Measurements from ENCODE around the gene KIAA0232. TPM values are rescaled to one million over a fixed set of nuclear protein-coding genes. Genes with fewer than 3 reads are reported as not detected.
"Not testable (repeated sequence)": the region's sequence is repeated elsewhere in the genome, so short reads cannot be mapped to it uniquely, and the experiment has no call there.

The KIAA0232 gene
- polyA plus RNA-seq, 4 donors: 36.4 to 43.8 (median 40.0) TPM

DNA sequence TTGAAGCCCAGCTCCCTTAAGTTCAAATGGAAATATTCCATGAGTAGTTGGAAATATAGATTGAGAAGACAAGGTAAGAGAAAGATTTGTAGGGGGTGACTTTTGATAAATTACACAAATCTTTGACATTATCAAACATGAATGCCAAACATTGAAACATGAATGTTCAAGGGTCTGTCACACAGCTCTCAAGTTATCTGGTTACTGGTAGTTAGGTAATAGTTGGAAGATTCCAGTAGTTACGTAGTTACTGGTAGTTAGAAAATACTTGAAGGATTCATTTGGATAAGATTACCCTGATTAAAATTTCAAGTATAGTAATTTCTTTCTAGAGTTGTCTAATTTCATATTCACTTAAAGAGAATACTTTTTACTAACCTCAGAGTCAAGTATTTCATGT lies 20.7 kb downstream of the KIAA0232 start:
- no peak for DNase-seq (ENCODE audit: low read depth in 4 of 4, low spot score in 2 of 4)

- no peak for DNase-seq (ENCODE audit: low read depth in 4 of 4, low spot score in 2 of 4)
Measured at GRCh38 chr4:6804082-6804752, 21.7 kb downstream of the KIAA0232 start.

- no peak for DNase-seq (ENCODE audit: low read depth in 4 of 4, low spot score in 2 of 4)
Measured at GRCh38 chr4:6806924-6807626, 24.5 kb downstream of the KIAA0232 start.

DNA sequence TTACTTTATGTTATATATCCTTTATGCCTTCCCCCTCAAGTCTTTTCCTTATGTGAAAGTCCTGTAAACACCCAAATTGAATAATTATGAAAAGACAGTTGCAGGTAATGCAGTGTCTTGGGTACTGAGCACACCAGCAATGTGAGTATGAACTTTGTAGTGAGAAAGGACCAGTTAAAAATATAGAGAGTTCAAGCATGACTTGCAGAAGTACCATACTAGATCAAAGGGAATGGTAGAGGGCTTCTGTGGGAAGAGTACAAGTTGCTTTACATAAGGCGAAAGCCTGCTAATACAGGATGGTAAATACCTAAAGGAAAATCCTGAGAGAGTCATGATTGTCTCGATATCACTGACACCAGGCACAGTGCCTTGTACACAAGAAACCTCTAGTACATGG lies 25.7 kb downstream of the KIAA0232 start:
- DNase-seq (ENCODE audit: low read depth in 4 of 4, low spot score in 2 of 4): no peak

DNA sequence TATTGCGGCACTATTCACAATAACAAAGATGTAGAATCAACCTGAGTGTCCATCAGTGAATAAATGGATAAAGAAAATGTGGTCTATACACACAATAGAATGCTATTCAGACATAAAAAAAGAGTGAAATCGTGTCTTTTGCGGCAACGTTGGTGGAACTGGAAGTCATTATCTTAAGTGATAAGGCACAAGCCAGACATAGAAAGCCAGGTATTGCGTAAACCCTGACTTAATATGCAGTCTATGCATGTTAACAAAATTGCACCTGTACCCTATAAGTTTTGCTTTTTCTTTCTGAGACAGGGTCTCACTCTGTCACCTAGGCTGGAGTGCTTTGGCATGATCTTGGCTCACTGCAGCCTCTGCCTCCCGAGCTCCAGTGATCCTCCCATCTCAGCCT lies 28.6 kb downstream of the KIAA0232 start:
- DNase-seq (ENCODE audit: low read depth in 4 of 4, low spot score in 2 of 4): no peak

DNA sequence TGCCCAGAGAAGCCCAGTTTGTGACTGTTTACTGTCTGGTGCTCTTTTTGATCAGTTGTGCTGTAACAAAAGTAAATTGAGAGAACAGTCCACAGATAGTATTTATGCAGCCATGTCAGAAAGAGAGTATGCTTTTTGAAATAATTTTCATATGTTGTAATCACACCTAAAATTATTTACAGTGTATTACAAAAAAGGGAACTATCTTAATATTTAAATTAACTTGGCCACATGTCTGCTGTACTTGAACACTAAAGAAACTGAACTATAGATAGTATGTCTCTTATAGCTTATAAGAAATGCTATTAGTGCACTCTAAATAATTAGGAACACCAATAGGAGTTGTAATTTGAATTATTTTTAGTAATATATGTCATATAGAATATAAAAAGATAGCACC lies 30.2 kb downstream of the KIAA0232 start:
- DNase-seq (ENCODE audit: low read depth in 4 of 4, low spot score in 2 of 4): no peak

DNA sequence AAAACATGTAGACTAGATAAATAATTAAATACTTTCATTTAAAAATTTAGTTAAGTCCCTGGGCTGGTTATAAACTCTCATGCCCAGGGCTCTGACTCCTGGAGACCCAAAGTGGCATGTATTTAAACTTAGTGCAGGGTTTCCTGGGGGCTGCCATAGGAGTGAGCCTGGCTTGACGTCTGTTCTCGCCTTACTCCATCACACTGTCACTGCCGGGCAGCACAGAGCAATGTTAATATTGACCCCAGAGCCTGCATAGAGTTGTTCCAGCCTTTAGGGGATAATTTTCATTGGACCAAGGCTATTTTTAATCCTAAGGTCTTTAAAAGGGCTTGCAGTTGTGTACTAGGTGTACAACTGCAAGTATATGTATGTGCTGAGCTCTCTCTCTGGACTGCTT lies 31.2 kb downstream of the KIAA0232 start:
- DNase-seq (ENCODE audit: low read depth in 4 of 4, low spot score in 2 of 4): no peak

- no peak for DNase-seq (ENCODE audit: low read depth in 4 of 4, low spot score in 2 of 4)
Measured at GRCh38 chr4:6815029-6815836, 32.7 kb downstream of the KIAA0232 start.

- DNase-seq (ENCODE audit: low read depth in 4 of 4, low spot score in 2 of 4): no peak
Measured at GRCh38 chr4:6819295-6819694, 36.8 kb downstream of the KIAA0232 start.

DNA sequence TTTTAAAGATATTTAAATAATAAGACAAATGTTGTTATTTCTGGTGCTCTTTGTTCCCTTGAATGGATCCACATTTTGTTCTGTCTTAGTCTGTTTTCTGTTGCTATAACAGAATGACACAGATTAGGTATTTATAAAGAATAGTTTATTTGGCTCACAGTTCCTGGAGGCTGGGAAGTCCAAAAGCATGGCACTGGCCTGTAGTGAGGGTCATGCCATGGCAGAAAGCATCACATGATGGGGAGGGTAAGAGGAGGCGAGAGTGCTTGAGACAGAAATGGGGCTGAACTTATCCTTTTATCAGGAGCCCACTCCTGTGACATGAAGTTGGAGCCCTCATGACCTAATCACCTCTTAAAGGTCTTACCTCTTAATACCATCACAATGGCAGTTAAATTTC lies 38.2 kb downstream of the KIAA0232 start:
- DNase-seq (ENCODE audit: low read depth in 4 of 4, low spot score in 2 of 4): no peak

GRCh38 chr4:6824071-6824470 lies 41.5 kb downstream of the KIAA0232 start:
- DNase-seq (ENCODE audit: low read depth in 4 of 4, low spot score in 2 of 4): no peak

DNA sequence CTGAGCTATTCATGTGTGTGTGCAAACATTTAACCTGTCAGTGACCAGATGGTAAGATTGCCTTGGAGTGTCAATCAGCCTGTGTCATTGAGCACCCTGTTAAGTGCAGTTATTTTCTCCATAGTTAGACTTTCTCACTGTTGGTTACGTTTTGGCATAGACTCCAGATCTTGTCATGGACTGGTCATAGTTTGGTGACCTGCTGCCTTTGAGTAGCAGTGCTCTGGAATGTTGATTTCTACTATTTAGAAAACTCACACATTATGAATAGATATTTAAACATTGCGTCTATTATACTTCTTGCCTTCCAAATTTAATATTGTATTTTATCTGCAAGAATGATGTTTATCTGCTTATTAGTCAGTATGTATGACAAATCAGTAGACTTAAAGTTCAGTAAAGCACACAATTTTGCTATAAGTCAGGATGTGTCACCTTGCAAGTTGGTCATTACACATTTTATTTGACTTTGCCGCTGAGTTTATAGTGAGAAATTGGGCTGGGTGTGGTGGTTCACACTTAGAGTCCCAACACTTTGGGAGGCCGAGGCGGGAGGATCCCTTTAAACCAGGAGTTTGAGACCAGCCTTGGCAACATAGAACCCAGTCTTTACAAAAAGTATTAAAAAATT lies 42.4 kb downstream of the KIAA0232 start:
- no peak for DNase-seq (ENCODE audit: low read depth in 4 of 4, low spot score in 2 of 4)

GRCh38 chr4:6825403-6825802 lies 42.9 kb downstream of the KIAA0232 start:
- no peak for DNase-seq (ENCODE audit: low read depth in 4 of 4, low spot score in 2 of 4)

DNA sequence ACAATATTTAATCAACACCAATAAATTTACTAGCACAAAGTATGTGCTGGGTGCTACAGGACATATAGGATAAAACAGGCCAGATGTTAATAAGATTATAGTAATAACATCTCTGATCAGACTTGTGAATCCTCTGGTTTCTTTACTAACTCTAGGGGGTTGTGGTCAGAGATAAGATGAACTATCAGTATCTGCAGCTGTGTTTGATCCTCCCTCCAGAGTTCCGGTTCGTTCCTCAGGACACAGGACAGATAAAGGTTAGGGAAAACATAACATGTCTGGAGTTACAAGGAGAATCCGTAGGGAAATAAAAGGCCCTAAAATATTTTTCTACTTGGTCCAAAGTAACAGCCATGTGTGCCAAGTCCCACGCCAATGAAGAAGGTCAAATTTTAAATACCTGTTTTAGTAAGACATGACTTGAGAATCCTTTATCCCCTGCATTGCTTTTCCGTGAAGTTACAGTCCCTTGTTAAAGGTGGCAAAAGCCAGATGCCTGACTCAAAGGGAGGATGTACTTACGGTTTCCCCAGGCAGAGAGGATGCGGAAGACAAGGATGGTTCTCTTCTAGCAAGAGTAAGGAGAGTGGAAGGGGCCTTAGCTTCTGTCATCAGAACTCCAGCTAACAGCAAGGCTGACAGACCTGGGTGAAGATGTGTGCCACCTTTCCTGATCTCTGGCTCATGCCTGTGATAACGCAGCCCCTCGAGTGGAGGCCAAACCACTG lies 44.4 kb downstream of the KIAA0232 start:
- no peak for DNase-seq (ENCODE audit: low read depth in 4 of 4, low spot score in 2 of 4)

GRCh38 chr4:6829086-6829485 lies 46.6 kb downstream of the KIAA0232 start:
- no peak for DNase-seq (ENCODE audit: low read depth in 4 of 4, low spot score in 2 of 4)

DNA sequence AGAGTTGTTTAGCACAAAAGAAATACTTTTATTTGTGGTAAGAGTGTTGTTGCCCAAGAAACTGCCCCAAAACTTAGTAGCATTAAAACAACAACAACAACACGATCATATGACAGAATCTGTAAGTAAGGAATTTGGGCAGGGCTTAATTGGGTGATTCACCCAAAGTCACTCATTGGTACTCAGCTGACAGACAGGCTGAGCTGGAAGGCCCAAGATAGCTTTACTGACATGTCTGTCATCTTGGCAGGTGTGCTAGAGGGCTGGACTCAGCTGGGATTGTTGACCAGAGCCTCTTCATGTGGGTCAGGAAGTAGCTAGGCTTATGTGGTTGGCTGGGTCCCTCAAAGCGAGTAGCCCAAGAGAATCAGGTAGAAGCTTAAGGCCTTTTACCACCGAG lies 52.3 kb downstream of the KIAA0232 start:
- DNase-seq (ENCODE audit: low read depth in 4 of 4, low spot score in 2 of 4): no peak

DNA sequence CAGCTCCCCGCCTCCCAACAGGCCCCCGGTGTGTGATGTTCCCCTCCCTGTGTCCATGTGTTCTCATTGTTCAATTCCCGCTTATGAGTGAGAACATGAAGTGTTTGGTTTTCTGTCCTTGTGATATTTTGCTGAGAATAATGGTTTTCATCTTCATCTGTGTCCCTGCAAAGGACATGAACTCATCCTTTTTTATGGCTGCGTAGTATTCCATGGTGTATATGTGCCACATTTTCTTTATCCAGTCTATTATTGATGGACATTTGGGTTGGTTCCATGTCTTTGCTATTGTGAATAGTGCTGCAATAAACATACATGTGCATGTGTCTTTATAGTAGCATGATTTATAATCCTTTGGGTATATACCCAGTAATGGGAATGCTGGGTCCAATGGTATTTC lies 53.1 kb downstream of the KIAA0232 start:
- DNase-seq (ENCODE audit: low read depth in 4 of 4, low spot score in 2 of 4): not testable (repeated sequence)

- not testable (repeated sequence) for DNase-seq (ENCODE audit: low read depth in 4 of 4, low spot score in 2 of 4)
Measured at GRCh38 chr4:6837106-6837505, 54.6 kb downstream of the KIAA0232 start.

- DNase-seq (ENCODE audit: low read depth in 4 of 4, low spot score in 2 of 4): no peak
Measured at GRCh38 chr4:6839579-6839978, 57.1 kb downstream of the KIAA0232 start.
